ENCODE data around the gene UGDH. TPM values are rescaled to one million over a fixed set of nuclear protein-coding genes. Genes with fewer than 3 reads are reported as not detected.
A peak's percentile ranks its signal among the peaks of the same experiment; 100 is the strongest.

Gene UGDH
- total RNA-seq, 1 donor from 2014 or later: 11.5 TPM

DNA sequence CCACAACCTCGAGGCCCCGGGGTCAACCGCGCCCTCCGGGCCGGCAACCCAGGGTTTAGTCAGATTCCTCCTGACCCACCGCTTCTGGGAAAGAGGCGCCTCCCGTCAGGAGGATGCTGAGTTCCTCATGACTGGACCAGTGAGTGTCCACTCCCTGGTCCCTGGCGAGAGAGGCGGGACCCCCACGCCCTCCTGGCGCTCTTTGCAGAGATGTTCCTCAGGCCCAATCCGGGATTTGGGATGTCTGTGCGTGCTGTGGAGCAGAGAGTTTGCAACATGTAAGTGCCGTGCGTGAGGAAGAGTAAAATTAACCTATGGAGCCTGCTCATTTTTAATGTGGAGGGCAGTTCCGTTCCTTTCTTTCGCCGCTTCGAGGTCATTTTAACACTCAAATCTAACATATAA is 824 bp upstream of the UGDH start:
- peaks cover 14% of the 10 kb centered on the region for H3K36me3 ChIP-seq
- peak overlapping the region; percentile 92 for H3K4me3 ChIP-seq
- no peaks in the 10 kb centered on the region for H3K27me3 ChIP-seq (ENCODE audit: low read depth)
- TF ChIP-seq, protein P1, sequence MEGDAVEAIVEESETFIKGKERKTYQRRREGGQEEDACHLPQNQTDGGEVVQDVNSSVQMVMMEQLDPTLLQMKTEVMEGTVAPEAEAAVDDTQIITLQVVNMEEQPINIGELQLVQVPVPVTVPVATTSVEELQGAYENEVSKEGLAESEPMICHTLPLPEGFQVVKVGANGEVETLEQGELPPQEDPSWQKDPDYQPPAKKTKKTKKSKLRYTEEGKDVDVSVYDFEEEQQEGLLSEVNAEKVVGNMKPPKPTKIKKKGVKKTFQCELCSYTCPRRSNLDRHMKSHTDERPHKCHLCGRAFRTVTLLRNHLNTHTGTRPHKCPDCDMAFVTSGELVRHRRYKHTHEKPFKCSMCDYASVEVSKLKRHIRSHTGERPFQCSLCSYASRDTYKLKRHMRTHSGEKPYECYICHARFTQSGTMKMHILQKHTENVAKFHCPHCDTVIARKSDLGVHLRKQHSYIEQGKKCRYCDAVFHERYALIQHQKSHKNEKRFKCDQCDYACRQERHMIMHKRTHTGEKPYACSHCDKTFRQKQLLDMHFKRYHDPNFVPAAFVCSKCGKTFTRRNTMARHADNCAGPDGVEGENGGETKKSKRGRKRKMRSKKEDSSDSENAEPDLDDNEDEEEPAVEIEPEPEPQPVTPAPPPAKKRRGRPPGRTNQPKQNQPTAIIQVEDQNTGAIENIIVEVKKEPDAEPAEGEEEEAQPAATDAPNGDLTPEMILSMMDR (IDR thresholded peaks at IDR 0.05; ENCODE audit: borderline replicate concordance): no peak
- H3K4me1 ChIP-seq: peaks cover 38% of the 10 kb centered on the region
- intact Hi-C loops (cut with micrococcal nuclease): loop anchor here (5.0 kb wide), 1 partner anchor 109 kb away; the partner anchor contains the start of gene SMIM14
- H3K9me3 ChIP-seq (replicated peaks): no peaks in the 10 kb centered on the region
- no peak for DNase-seq
- peak overlapping the region; percentile 99 for H3K27ac ChIP-seq (replicated peaks)

DNA sequence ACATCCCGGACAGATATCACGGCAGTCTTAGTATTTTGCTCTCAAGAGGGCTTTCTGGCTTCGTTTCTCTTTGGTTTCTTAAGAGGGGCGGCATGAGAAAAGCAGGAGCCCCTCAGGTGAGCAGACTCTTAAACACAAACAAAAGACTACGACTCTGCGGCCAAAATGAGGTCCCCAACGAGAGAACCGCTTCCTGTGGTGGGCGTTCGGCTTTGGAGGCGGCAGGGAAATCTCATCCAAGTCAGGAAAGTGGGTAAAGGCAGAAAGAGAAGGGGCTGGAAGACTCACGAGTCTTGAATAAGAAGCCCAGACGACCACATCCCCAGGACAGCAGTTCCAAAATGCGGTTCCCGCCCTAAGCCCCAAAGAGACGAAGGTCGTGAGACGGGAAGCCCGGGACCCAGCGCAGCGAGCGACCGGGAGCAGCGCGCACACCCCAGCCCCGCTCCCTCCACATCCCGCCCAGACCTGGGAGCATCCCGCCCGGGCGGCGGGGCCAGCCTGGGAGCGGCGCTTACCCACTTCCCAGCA is 409 bp downstream of the UGDH start:
- H3K36me3 ChIP-seq: peaks cover 7% of the 10 kb centered on the region
- DNase-seq: no peak
- H3K27ac ChIP-seq (replicated peaks): peak overlapping the region; percentile 99
- peaks cover 38% of the 10 kb centered on the region for H3K4me1 ChIP-seq
- peak overlapping the region; percentile 92 for H3K4me3 ChIP-seq
- H3K9me3 ChIP-seq (replicated peaks): no peaks in the 10 kb centered on the region
- TF ChIP-seq, protein P1 (IDR thresholded peaks at IDR 0.05; ENCODE audit: borderline replicate concordance): no peak
- intact Hi-C loops (cut with micrococcal nuclease): loop anchor here (5.0 kb wide), 1 partner anchor 110 kb away; the partner anchor contains the start of gene SMIM14
- H3K27me3 ChIP-seq (ENCODE audit: low read depth): no peaks in the 10 kb centered on the region

DNA sequence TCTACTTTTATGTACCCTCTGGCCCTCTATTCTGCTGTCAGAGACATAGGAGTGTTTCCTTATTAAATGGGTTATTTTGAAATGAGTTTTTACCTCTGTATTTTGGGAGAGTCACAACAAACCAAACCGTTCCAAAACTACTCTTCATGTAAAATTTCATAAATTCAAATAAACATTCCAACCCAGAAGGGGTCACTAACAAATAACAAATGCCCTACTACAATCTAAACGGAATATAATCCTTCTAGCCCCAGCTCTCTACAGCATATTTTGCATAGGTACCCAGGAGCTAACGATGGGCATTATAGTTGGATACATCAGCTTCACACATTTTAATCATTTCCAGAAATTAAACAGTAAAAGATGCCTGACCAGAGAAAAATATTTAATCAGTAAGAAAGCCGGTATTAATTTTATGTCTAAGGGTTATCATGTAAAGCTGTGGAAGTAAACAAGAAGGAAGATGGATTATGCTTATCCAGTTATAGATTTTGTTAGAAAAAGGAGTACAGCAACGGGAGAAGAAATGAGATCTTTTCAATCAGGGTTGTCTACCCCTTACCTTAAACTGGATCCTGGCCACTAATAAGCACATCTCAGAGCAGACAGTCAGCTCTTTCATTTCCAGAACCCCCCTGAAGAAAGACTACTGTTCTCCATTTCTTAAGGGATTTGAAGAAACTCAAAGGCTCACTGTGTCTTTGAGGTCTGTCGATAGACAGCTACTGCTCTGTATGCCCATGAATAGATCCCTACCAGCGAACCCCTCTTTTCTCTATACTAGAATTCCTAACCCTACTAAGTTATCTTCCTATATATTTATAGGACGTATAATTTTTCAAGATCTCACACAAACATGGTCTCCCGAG is 1.2 kb downstream of the UGDH start:
- H3K27me3 ChIP-seq (ENCODE audit: low read depth): no peaks in the 10 kb centered on the region
- peaks cover 5% of the 10 kb centered on the region for H3K36me3 ChIP-seq
- peak overlapping the region; percentile 99 for H3K27ac ChIP-seq (replicated peaks)
- no peaks in the 10 kb centered on the region for H3K9me3 ChIP-seq (replicated peaks)
- no peak for DNase-seq
- peak overlapping the region; percentile 92 for H3K4me3 ChIP-seq
- peaks cover 38% of the 10 kb centered on the region for H3K4me1 ChIP-seq
- TF ChIP-seq, protein P1 (IDR thresholded peaks at IDR 0.05; ENCODE audit: borderline replicate concordance): no peak
- intact Hi-C loops (cut with micrococcal nuclease): loop anchor here (5.0 kb wide), 1 partner anchor 111 kb away; the partner anchor contains the start of gene SMIM14

DNA sequence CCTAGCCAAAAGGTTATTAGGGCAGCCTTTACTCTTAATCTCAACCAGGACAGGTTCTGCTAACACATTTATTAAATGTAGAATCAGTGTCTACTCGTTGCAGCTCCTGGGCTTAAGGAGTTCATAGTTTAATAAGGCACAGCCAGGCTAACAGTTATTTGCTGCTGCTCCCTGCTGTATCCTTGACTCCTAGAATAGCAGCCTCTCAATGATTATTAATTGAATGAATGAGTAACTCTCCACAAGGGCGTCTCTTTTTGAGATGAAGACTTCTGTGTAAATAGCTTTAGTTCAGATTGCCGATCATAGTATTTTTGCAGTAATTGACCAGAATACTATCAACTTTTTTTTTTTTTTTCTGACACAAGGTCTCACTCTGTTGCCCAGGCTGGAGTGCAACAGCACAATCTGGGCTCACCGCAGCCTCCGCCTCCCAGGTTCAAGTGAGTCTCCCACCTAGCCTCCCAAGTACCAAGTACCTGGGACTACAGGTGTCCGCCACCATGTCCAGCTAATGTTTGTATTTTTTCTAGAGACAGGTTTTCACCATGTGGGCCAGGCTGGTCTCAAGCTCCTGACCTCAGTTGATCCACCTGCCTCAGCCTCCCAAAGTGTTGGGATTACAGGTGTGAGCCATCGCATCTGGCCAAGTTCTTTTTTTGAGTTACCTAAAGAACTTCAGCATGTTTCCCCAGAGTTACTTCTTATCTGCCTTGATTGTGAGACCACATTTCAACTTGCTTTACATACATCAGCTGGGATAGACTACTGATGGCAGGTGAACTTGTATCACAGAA is 2.9 kb downstream of the UGDH start:
- intact Hi-C loops (cut with micrococcal nuclease): no loop called here
- no peak for DNase-seq
- Histone ChIP-seq H3K27ac (replicated peaks) (no peak overlapping the region), H3K27me3 (ENCODE audit: low read depth) (no peaks in the 10 kb centered on the region), H3K36me3 (peaks cover 9% of the 10 kb centered on the region), H3K4me1 (peaks cover 36% of the 10 kb centered on the region), H3K4me3 (no peak overlapping the region), H3K9me3 (replicated peaks) (no peaks in the 10 kb centered on the region)
- TF ChIP-seq, protein P1 (IDR thresholded peaks at IDR 0.05; ENCODE audit: borderline replicate concordance): no peak

DNA sequence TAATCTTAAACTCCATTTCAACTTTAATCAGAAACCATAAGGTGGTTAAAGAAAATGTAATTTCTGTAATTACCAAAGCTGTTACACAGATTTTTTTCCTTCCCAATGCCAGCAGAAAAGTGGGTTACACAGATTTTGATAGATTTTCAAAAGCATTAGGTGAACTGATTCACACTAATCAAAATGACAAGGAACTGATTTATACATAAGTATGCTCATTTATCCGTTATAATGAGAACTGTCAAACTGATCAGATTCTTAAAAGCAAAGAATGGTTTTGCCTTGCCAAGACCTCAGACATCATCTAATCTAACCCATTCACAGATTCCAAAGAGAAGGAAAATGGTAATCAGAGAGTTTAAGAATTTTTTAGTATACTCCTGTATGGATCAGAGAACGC is 5.2 kb downstream of the UGDH start:
- TF ChIP-seq, protein P1 (IDR thresholded peaks at IDR 0.05; ENCODE audit: borderline replicate concordance): no peak
- DNase-seq: no peak
- peaks cover 16% of the 10 kb centered on the region for H3K4me1 ChIP-seq
- no peak overlapping the region for H3K4me3 ChIP-seq
- peaks cover 24% of the 10 kb centered on the region for H3K36me3 ChIP-seq
- no peaks in the 10 kb centered on the region for H3K9me3 ChIP-seq (replicated peaks)
- H3K27me3 ChIP-seq (ENCODE audit: low read depth): no peaks in the 10 kb centered on the region
- intact Hi-C loops (cut with micrococcal nuclease): no loop called here
- no peak overlapping the region for H3K27ac ChIP-seq (replicated peaks)

Data from left ventricle myocardium inferior (tissue), 1 donor.